ENCODE measurements around the gene MPND.

GRCh38 chr19:4362101-4362828 lies 18.9 kb downstream of the MPND start:
- TF ChIP-seq POLR2A (IDR thresholded peaks at IDR 0.05) (no peak), CTCF (IDR thresholded peaks at IDR 0.05) (no peak)
